ENCODE results near the gene LARP4B. TPM values are rescaled to one million over a fixed set of nuclear protein-coding genes. Genes with fewer than 3 reads are reported as not detected.

The LARP4B gene
- total RNA-seq, 1 experiment from 2014 or later, result 75.4 TPM

- DNase-seq, result no peak
- Histone ChIP-seq H3K36me3 (ENCODE audit: insufficient read depth, low read length) (peaks cover 61% of the 10 kb centered on the region), H3K9me2 (replicated peaks; ENCODE audit: insufficient read depth, low read length) (no peaks in the 10 kb centered on the region), H3K4me2 (ENCODE audit: low read depth, low read length, poor library complexity, severe bottlenecking) (no peak overlapping the region), H4K20me1 (ENCODE audit: insufficient read depth, low read depth, low read length) (no peaks in the 10 kb centered on the region), H3K79me2 (ENCODE audit: low read length) (peaks cover 4% of the 10 kb centered on the region; the same call in 1 of the 2 replicates), H3K27ac (ENCODE audit: low read length) (no peak overlapping the region), H3K4me1 (ENCODE audit: low read length) (no peaks in the 10 kb centered on the region), H2AFZ (ENCODE audit: low read length) (no peak overlapping the region), H3K9ac (ENCODE audit: low read length) (no peak overlapping the region), H3K4me3 (ENCODE audit: low read length) (no peak overlapping the region), H3K27me3 (ENCODE audit: low read length) (no peaks in the 10 kb centered on the region), H3K9me3 (ENCODE audit: low read length) (no peaks in the 10 kb centered on the region)
Measured at GRCh38 chr10:804787-805619, 126.5 kb downstream of the LARP4B start.

GRCh38 chr10:804191-804781 lies 127.2 kb downstream of the LARP4B start:
- Histone ChIP-seq H4K20me1 (ENCODE audit: insufficient read depth, low read depth, low read length) (no peaks in the 10 kb centered on the region), H3K4me3 (ENCODE audit: low read length) (no peak overlapping the region), H3K27ac (ENCODE audit: low read length) (no peak overlapping the region), H3K9me2 (replicated peaks; ENCODE audit: insufficient read depth, low read length) (no peaks in the 10 kb centered on the region), H3K4me2 (ENCODE audit: low read depth, low read length, poor library complexity, severe bottlenecking) (no peak overlapping the region), H3K27me3 (ENCODE audit: low read length) (no peaks in the 10 kb centered on the region), H3K4me1 (ENCODE audit: low read length) (no peaks in the 10 kb centered on the region), H3K36me3 (ENCODE audit: insufficient read depth, low read length) (peaks cover 62% of the 10 kb centered on the region), H3K9ac (ENCODE audit: low read length) (no peak overlapping the region), H3K9me3 (ENCODE audit: low read length) (peaks cover 4% of the 10 kb centered on the region; the same call in 1 of the 2 replicates), H2AFZ (ENCODE audit: low read length) (no peak overlapping the region), H3K79me2 (ENCODE audit: low read length) (peaks cover 10% of the 10 kb centered on the region)
- no peak for DNase-seq

- no peak for DNase-seq
- no peak overlapping the region for H3K9ac ChIP-seq (ENCODE audit: low read length)
- no peak overlapping the region for H2AFZ ChIP-seq (ENCODE audit: low read length)
- no peaks in the 10 kb centered on the region for H3K9me2 ChIP-seq (replicated peaks; ENCODE audit: insufficient read depth, low read length)
- H3K27me3 ChIP-seq (ENCODE audit: low read length), result no peaks in the 10 kb centered on the region
- H3K27ac ChIP-seq (ENCODE audit: low read length), result no peak overlapping the region
- H3K4me3 ChIP-seq (ENCODE audit: low read length), result no peak overlapping the region
- no peak overlapping the region for H3K4me2 ChIP-seq (ENCODE audit: low read depth, low read length, poor library complexity, severe bottlenecking)
- peaks cover under 1% of the 10 kb centered on the region; the same call in 1 of the 2 replicates for H3K4me1 ChIP-seq (ENCODE audit: low read length)
- H3K36me3 ChIP-seq (ENCODE audit: insufficient read depth, low read length), result peaks cover 62% of the 10 kb centered on the region
- H3K79me2 ChIP-seq (ENCODE audit: low read length), result peaks cover 15% of the 10 kb centered on the region
- H3K9me3 ChIP-seq (ENCODE audit: low read length), result peaks cover 8% of the 10 kb centered on the region
- no peaks in the 10 kb centered on the region for H4K20me1 ChIP-seq (ENCODE audit: insufficient read depth, low read depth, low read length)
Measured at GRCh38 chr10:803041-803741, 128.3 kb downstream of the LARP4B start.

GRCh38 chr10:802506-802905 lies 129.0 kb downstream of the LARP4B start:
- Histone ChIP-seq H2AFZ (ENCODE audit: low read length) (no peak overlapping the region), H3K9ac (ENCODE audit: low read length) (no peak overlapping the region), H3K9me3 (ENCODE audit: low read length) (peaks cover 8% of the 10 kb centered on the region), H3K4me1 (ENCODE audit: low read length) (peaks cover 8% of the 10 kb centered on the region), H3K79me2 (ENCODE audit: low read length) (peaks cover 15% of the 10 kb centered on the region), H3K27me3 (ENCODE audit: low read length) (no peaks in the 10 kb centered on the region), H3K27ac (ENCODE audit: low read length) (no peak overlapping the region), H4K20me1 (ENCODE audit: insufficient read depth, low read depth, low read length) (no peaks in the 10 kb centered on the region), H3K4me2 (ENCODE audit: low read depth, low read length, poor library complexity, severe bottlenecking) (no peak overlapping the region), H3K36me3 (ENCODE audit: insufficient read depth, low read length) (peaks cover 55% of the 10 kb centered on the region), H3K4me3 (ENCODE audit: low read length) (no peak overlapping the region), H3K9me2 (replicated peaks; ENCODE audit: insufficient read depth, low read length) (no peaks in the 10 kb centered on the region)
- DNase-seq, result no peak

- H3K36me3 ChIP-seq (ENCODE audit: insufficient read depth, low read length), result peaks cover 28% of the 10 kb centered on the region
- H3K27ac ChIP-seq (ENCODE audit: low read length), result peak overlapping the region; percentile 13; the same call in 1 of the 2 replicates
- H2AFZ ChIP-seq (ENCODE audit: low read length), result no peak overlapping the region
- H3K9me2 ChIP-seq (replicated peaks; ENCODE audit: insufficient read depth, low read length), result no peaks in the 10 kb centered on the region
- peaks cover 15% of the 10 kb centered on the region for H3K79me2 ChIP-seq (ENCODE audit: low read length)
- H3K9ac ChIP-seq (ENCODE audit: low read length), result no peak overlapping the region
- DNase-seq, result no peak
- H3K9me3 ChIP-seq (ENCODE audit: low read length), result peaks cover 8% of the 10 kb centered on the region
- no peaks in the 10 kb centered on the region for H4K20me1 ChIP-seq (ENCODE audit: insufficient read depth, low read depth, low read length)
- no peak overlapping the region for H3K4me3 ChIP-seq (ENCODE audit: low read length)
- no peaks in the 10 kb centered on the region for H3K27me3 ChIP-seq (ENCODE audit: low read length)
- peak overlapping the region; percentile 18 for H3K4me2 ChIP-seq (ENCODE audit: low read depth, low read length, poor library complexity, severe bottlenecking)
- H3K4me1 ChIP-seq (ENCODE audit: low read length), result peaks cover 20% of the 10 kb centered on the region
Measured at GRCh38 chr10:797179-797578, 134.3 kb downstream of the LARP4B start.

- peaks cover 20% of the 10 kb centered on the region for H3K4me1 ChIP-seq (ENCODE audit: low read length)
- H3K27me3 ChIP-seq (ENCODE audit: low read length), result no peaks in the 10 kb centered on the region
- DNase-seq, result no peak
- H3K9me3 ChIP-seq (ENCODE audit: low read length), result peaks cover 8% of the 10 kb centered on the region
- no peak overlapping the region; the same call in 1 of the 2 replicates for H3K27ac ChIP-seq (ENCODE audit: low read length)
- H3K9me2 ChIP-seq (replicated peaks; ENCODE audit: insufficient read depth, low read length), result no peaks in the 10 kb centered on the region
- H3K4me3 ChIP-seq (ENCODE audit: low read length), result no peak overlapping the region
- H3K79me2 ChIP-seq (ENCODE audit: low read length), result peaks cover 10% of the 10 kb centered on the region
- 0 out of 2 replicates have a peak, but pooled peaks cover 4% of the 10 kb centered on the region for H4K20me1 ChIP-seq (ENCODE audit: insufficient read depth, low read depth, low read length)
- no peak overlapping the region for H3K4me2 ChIP-seq (ENCODE audit: low read depth, low read length, poor library complexity, severe bottlenecking)
- no peak overlapping the region for H2AFZ ChIP-seq (ENCODE audit: low read length)
- H3K9ac ChIP-seq (ENCODE audit: low read length), result no peak overlapping the region
- peaks cover 32% of the 10 kb centered on the region for H3K36me3 ChIP-seq (ENCODE audit: insufficient read depth, low read length)
Measured at GRCh38 chr10:796233-796632, 135.3 kb downstream of the LARP4B start.

GRCh38 chr10:794382-794956 lies 137.0 kb downstream of the LARP4B start:
- Histone ChIP-seq H3K4me3 (ENCODE audit: low read length) (no peak overlapping the region), H3K79me2 (ENCODE audit: low read length) (peaks cover 6% of the 10 kb centered on the region), H3K9ac (ENCODE audit: low read length) (no peak overlapping the region), H3K4me2 (ENCODE audit: low read depth, low read length, poor library complexity, severe bottlenecking) (no peak overlapping the region), H3K9me2 (replicated peaks; ENCODE audit: insufficient read depth, low read length) (no peaks in the 10 kb centered on the region), H4K20me1 (ENCODE audit: insufficient read depth, low read depth, low read length) (0 out of 2 replicates have a peak, but pooled peaks cover 4% of the 10 kb centered on the region), H2AFZ (ENCODE audit: low read length) (no peak overlapping the region), H3K27ac (ENCODE audit: low read length) (no peak overlapping the region), H3K4me1 (ENCODE audit: low read length) (peaks cover 20% of the 10 kb centered on the region), H3K27me3 (ENCODE audit: low read length) (no peaks in the 10 kb centered on the region), H3K9me3 (ENCODE audit: low read length) (peaks cover 7% of the 10 kb centered on the region), H3K36me3 (ENCODE audit: insufficient read depth, low read length) (peaks cover 21% of the 10 kb centered on the region)
- DNase-seq, result no peak

GRCh38 chr10:792792-793100 lies 138.8 kb downstream of the LARP4B start:
- H3K9me3 ChIP-seq (ENCODE audit: low read length), result no peaks in the 10 kb centered on the region

More at GRCh38 chr10:792792-793100, 138.8 kb downstream of the LARP4B start:
- 0 out of 2 replicates have a peak, but pooled peaks cover 10% of the 10 kb centered on the region for H4K20me1 ChIP-seq (ENCODE audit: insufficient read depth, low read depth, low read length)
- H3K4me2 ChIP-seq (ENCODE audit: low read depth, low read length, poor library complexity, severe bottlenecking), result no peak overlapping the region
- no peak overlapping the region for H2AFZ ChIP-seq (ENCODE audit: low read length)
- DNase-seq, result no peak
- no peaks in the 10 kb centered on the region for H3K27me3 ChIP-seq (ENCODE audit: low read length)
- peaks cover 10% of the 10 kb centered on the region for H3K36me3 ChIP-seq (ENCODE audit: insufficient read depth, low read length)
- H3K4me1 ChIP-seq (ENCODE audit: low read length), result peaks cover 15% of the 10 kb centered on the region
- H3K27ac ChIP-seq (ENCODE audit: low read length), result no peak overlapping the region
- no peaks in the 10 kb centered on the region for H3K79me2 ChIP-seq (ENCODE audit: low read length)
- H3K4me3 ChIP-seq (ENCODE audit: low read length), result no peak overlapping the region
- H3K9me2 ChIP-seq (replicated peaks; ENCODE audit: insufficient read depth, low read length), result no peaks in the 10 kb centered on the region
- H3K9ac ChIP-seq (ENCODE audit: low read length), result no peak overlapping the region
